Activated gamma-delta T cell (primary cell): Measurements from ENCODE around the gene ANK3.

Source experiments
- DNase-seq: peaks from one replicate; lab custom pipeline; 2025; lab: John Stamatoyannopoulos, UW

ANK3 gene

GRCh38 chr10:60139290-60139689, 250.4 kb downstream of the ANK3 start:
- no peak for DNase-seq

GRCh38 chr10:60138842-60139241, 250.8 kb downstream of the ANK3 start:
- DNase-seq, result no peak

DNA sequence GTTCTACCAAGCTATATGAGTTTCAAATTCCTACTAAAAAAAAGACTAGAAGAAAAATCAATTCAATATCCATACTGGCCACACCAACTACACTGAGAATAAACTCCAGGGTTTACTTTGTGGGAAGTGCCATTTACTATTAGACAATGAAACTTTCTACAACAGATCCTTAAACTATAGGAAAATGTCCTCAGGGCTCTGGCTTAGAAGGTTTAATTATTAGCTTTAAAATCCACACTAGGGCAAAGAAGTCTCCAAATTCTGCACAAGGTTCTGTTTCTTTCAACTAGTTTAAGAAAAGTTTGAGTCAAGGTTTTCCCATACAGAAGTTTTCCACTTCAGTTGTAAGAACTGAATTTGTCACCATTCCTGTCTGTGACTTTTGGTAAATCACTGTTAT, 251.6 kb downstream of the ANK3 start:
- DNase-seq, result no peak

DNA sequence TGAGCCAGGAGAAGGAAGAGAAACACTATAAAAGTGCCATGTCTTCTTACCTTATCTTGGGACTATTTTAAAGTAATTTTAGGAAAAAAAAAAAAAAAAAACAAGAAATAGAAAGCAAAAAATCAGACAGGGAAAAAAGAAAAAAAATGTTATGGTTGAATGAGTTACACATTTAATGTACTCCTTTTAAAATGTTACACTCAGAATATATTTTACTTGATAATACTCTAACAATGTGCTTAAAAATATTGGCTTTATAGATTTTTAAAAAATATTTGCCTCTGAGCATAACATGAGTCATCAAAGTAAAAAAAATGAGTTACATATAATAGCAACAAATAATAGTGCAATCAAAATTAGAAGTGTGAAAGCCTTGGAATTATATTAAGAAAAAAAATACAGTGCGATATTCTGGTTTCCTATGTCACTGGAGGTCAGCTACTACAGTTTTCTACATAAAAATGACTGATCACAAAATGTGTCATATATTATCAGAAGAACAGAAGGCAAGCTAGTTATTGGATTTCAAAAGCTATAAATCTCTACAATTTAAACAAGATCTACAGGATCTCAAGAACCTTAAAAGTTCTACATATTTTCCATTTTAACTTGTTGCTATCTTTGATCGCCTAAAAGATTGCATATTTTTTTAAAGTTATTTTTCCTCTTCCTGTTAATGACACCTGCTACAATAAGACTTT, 252.2 kb downstream of the ANK3 start:
- no peak for DNase-seq

DNA sequence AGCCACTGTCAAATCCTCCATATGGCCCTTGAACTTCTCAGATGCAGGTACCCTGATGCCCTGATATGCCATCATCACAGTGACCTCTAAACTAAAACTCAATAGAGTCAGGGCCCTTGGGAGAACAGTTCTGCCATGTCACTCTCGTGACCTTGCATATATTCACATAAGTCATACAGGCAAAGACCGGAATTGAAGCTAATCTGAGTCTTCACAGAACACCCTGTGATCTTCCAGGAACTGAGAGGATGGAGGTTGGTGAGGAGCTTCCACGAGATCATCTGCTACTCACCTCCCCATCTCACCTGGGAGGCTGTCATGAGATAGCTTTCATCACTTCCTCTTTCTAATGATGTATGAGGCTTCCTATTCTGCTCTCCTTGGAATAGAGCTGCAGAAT, 254.7 kb downstream of the ANK3 start:
- no peak for DNase-seq

GRCh38 chr10:60134548-60134947, 255.1 kb downstream of the ANK3 start:
- DNase-seq, result no peak

DNA sequence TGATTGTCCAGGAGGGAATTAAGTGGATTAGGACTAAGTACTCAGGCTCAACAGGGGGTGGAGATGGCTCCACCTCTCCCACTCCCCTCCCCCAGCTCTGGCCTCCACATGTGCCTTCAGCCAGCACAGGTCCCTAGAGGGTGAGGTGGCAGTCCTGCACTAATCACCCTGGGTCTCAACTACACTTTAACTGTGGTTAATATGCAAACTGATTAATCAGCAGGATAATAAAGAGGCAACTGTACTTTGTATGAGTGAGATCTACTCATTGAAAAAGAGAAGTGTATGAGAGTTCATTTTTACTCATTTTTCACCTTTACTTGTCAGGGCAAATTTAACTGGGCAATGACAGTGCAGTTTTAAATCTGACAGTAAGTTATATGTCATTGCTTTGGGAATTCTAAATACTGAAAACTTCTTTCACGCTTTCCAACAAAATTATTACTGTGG, 259.5 kb downstream of the ANK3 start:
- DNase-seq, result no peak

DNA sequence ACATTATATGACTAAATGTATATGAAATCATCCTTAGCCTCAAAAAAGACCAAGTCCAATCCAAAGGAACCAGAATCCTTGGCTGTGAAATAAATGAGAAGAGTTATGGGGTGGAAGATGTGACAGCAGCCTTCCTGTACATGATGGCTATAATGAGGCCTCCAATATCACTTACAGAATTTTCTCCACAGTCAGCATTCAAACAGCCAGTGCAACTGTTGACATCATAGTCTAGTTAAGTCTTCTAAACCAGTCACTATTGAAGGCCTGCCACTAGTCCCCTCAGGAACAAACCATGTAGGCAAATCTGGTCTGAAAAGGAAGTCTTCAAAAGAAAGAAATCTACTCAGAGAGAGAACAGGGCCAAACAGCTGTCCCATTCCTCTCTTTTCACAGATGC, 263.8 kb downstream of the ANK3 start:
- no peak for DNase-seq

DNA sequence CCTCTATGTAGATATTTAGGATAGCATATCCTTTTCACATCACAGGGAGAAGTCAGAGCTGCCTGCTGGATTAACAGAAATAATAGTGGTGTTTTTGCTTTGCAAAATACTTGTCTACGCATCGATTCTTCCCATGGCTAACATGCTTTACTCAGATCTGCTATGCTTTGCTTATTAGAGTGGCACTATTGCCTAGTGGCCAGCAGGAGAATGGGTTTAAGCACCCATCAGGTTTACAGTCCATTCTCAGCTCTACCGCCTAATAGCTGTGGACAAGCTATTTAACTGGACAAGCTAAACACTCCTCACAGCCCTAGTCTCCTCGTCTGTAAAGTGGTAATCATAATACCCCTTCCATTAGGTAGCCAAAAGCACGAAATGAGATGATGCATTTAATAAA, 265.1 kb downstream of the ANK3 start:
- DNase-seq, result no peak

GRCh38 chr10:60123668-60124067, 266.0 kb downstream of the ANK3 start:
- no peak for DNase-seq

GRCh38 chr10:60123172-60123571, 266.5 kb downstream of the ANK3 start:
- DNase-seq, result no peak

- no peak for DNase-seq
These were observed 267.5 kb downstream of the ANK3 start for GRCh38 chr10:60122190-60122589.

DNA sequence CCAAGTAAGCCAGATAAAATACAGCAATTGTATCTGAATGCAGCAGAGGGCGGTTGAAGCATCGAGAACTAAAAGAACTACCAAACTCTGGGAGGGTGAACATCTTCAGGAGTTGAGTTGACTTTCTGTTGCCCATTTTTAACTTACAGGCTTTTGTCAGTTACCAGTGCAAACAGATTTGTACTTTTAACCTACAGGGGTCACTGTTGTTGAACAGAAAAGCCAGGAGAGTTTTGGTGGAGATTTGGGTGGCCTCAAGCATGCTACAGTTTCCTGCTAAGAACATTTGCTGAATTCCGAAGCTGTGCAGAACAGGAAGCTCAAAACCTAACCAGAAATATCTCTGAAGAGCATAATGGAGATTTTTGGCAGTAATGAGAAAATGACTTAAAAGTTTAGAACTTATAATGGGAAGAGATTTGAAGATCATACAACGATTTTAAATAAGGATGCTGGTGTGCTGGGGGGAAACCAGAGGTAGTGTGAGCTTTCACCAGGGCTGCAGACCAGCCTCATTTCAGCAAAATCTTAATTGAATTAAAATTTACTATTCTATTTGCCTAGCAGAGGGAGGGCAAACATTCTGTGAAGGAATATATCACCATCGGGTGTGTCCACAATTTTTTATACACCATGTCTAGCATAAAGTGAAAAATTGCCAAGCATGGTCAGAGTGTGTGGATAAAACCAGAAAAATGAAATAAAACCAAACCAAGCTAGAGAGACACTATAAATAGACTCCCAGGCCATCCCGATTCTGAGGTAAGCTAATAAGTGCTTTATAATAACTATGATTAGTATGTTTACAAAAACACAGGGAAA, 274.7 kb downstream of the ANK3 start:
- DNase-seq, result no peak

DNA sequence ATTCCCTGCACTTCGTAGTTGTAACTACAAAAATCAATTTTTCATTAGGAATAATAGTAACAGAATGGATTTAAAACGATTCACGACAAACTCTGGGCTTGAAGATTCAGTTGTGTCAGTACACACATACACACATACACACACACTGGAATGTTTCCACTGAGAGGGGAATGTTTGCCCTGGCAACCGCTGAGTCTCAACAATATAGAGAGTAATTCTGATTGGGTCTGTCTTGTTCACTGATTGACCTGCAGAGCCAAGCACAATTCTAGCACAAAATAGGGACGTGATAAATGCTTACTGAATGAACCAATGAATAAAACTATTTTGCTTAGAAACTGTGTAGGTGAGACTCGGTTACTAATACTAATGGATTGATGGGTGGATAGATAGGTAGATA, 278.9 kb downstream of the ANK3 start:
- no peak for DNase-seq

DNA sequence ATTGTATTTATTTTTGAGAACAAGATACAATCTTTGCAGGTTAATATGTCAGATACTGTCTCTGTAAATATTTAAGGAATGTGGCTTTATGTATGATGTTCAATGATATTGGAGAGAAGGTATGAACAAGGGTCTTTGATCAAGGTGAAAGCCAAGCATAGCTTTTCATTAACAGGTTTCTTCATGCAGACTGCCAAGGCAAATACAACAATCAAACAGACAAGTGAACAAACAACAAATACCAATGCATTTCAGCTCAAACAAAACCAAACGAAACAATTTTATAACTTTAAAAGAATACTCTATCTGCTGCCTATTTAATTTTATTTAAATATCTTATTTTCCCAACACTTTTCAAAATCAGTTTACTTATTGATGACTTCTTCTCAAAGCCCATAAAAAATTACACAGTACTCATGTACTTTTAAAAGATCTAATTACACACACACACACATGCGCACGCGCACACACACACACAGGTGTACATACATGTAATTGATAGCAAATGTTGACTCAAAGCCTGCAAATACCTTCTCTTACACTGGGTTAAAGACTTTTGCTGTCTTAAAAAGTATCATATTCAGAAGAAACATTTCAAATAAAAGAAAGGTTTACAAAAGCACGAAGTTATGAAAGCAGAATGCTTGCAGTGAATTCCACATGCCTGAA, 282.2 kb downstream of the ANK3 start:
- DNase-seq, result no peak

DNA sequence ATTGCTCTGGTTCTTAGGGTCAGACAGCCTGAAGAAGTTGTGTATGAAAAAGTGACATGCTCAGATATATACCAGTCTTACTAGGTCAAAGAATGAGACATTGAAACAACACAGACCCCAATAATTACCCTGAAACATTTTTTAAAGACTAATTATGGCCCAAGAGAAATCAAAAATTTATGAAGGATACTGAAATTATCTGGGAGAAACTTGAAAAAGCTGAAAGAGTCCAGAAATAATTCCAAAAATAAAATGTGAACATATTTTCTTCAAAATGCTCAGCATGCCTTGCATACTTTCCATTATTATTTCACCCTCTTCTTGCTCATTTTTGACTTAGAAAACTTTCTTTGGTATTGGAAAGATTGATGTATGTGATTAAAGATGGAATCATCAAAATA, 284.4 kb downstream of the ANK3 start:
- no peak for DNase-seq

DNA sequence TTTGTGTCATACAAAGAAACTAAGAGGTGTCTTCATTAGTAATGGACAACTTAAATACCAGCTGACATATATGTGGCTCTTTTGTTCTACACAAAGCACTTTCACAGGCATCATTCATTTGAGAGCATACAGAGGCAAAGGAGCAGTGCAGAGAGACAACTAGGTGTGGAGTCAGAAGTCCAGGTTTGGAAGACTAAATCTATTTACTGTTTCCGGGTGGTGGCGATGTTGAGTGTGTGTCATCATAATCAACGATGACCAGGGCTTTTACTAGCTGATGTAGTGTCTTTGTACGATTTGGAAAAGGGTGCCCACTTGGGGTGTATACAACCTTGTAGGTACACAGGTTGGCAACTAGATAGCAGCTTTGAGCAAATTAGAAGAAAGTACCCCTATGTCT, 287.9 kb downstream of the ANK3 start:
- DNase-seq, result no peak

- no peak for DNase-seq
These were observed 289.5 kb downstream of the ANK3 start for GRCh38 chr10:60099998-60100747.

DNA sequence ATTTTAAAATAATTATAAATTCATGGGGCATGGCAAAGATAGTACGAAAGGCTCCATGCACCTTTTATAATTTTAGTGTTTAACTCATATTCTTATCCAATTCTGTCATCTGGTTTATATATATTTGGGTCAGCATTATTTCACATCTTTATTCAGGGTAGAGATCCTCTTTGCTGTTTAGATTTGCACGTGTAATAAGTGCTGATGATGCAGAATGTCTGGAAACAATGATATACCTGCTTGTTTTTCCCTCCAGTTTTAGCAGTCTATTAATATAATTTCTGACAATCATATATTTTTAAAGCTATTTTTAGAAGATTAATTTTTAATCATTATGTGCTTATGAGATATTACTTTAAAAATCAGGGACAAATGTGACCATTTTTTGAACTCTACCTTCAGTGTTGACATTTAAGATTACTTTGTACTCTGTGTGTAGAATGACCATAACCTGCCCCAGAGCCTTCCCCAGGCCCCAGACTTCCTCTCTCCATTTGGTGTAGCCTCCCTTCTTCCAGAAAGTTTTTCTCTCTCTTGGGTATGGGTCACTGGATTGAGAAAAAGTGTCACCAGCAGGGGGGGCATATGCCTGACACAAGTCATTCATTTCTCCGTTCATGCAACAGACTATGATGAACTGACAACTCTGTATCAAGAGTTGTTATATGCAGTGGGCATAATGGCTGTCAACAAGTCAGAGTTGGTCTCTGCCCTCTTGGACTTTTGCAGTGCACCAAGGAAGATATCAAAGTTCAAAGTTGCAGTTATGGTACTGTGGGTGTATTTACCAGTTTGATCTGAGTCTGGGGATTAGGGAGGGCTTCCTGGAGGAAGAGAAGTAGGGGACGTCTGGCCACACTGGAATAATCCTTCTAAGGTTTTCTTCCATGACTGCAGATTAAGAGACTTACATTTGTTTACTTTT, 290.7 kb downstream of the ANK3 start:
- DNase-seq, result no peak

DNA sequence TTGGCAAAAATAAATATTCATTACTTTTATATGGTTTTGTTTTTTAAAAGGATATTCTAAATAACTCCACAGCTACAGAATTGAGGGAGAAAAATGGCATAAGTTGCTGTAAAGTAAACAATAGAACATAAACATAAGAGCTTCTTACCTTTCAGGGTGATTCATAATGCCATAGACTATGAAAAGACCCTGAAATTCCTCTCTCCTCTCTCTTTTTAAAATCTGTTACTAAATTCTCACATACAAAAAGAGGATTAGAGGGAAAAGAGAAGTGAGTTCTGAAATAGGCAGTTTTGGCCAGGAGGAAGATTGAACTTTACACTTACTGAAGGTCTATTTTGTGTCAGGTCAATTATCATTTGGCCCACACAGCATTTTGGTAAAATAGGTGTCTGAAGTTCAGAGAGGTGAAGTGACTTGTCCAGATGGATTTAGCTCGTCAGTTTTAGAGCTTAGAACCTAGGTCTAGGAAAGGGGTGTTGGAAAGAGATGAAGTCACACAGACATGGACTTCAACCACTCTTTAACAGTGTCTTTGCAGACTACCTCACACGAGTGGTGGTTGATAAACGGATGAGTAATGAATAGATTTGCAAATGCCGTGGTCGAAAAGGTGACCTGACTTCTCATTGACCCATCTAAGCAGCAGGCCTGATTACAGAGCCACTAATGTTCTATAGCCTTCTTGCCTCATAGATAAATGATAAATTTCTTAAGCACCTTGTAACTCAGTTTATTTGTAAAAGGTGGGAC, 292.7 kb downstream of the ANK3 start:
- no peak for DNase-seq
